Astrocyte (in vitro differentiated cells and primary cell): ENCODE results near the gene MOGAT3. TPM values are rescaled to one million over a fixed set of nuclear protein-coding genes. Genes with fewer than 3 reads are reported as not detected.

Experiments used
- DNase-seq: peaks from one replicate; pipeline ENCODE4 v3.0.0-alpha.2; 2010; ENCODE audit warnings: low read depth
- FAIRE-seq: peaks from 2 replicates; lab custom pipeline; 2011; peaks lifted over from hg19 to GRCh38; lab: Jason Lieb, UNC
- H2AFZ ChIP-seq: 2 replicates; pipeline ENCODE4 v1.6.0; 2012; ENCODE audit warnings: low read depth, low read length, inconsistent platforms
- H3K27ac ChIP-seq: 2 replicates; pipeline ENCODE4 v1.5.1; 2011; ENCODE audit warnings: low read depth, low read length, inconsistent platforms
- H3K27me3 ChIP-seq: 2 replicates; pipeline ENCODE4 v1.6.0; 2011; ENCODE audit warnings: low read length, inconsistent platforms; ENCODE audit not compliant: insufficient read depth
- H3K36me3 ChIP-seq: 2 replicates; pipeline ENCODE4 v1.5.1; 2011; ENCODE audit warnings: low read length, inconsistent platforms; ENCODE audit not compliant: insufficient read depth
- H3K4me1 ChIP-seq: 2 replicates; pipeline ENCODE4 v1.5.1; 2011; ENCODE audit warnings: low read length, inconsistent platforms; ENCODE audit not compliant: insufficient read depth
- H3K4me2 ChIP-seq: 2 replicates; pipeline ENCODE4 v1.6.0; 2012; ENCODE audit warnings: low read length, inconsistent platforms
- H3K4me3 ChIP-seq: 2 replicates; pipeline ENCODE4 v1.5.1; 2011; ENCODE audit warnings: low read depth, mild to moderate bottlenecking, low read length, inconsistent platforms; ENCODE audit not compliant: insufficient read depth
- H3K79me2 ChIP-seq: 2 replicates; pipeline ENCODE4 v1.6.0; 2012; ENCODE audit warnings: mild to moderate bottlenecking, low read length, inconsistent platforms; ENCODE audit not compliant: insufficient read depth
- H3K9ac ChIP-seq: 2 replicates; pipeline ENCODE4 v1.6.0; 2012; ENCODE audit warnings: mild to moderate bottlenecking, low read length, inconsistent platforms
- H3K9me3 ChIP-seq: 2 replicates; pipeline ENCODE4 v1.5.1; 2012; ENCODE audit warnings: low read depth, mild to moderate bottlenecking, low read length, inconsistent platforms; ENCODE audit not compliant: insufficient read depth
- H4K20me1 ChIP-seq: 2 replicates; pipeline ENCODE4 v1.6.0; 2012; ENCODE audit warnings: low read length, inconsistent platforms; ENCODE audit not compliant: insufficient read depth
- H3K27ac Mint-ChIP-seq: one replicate; pipeline ENCODE4 v1.8.0; 2021; ENCODE audit warnings: mild to moderate bottlenecking, mixed read lengths; ENCODE audit not compliant: unreplicated experiment
- H3K27me3 Mint-ChIP-seq: one replicate; pipeline ENCODE4 v1.8.0; 2021; ENCODE audit warnings: low read depth, mixed read lengths; ENCODE audit not compliant: unreplicated experiment
- H3K36me3 Mint-ChIP-seq: one replicate; pipeline ENCODE4 v1.8.0; 2021; ENCODE audit warnings: low read depth, mixed read lengths; ENCODE audit not compliant: unreplicated experiment
- H3K4me1 Mint-ChIP-seq: one replicate; pipeline ENCODE4 v1.8.0; 2021; ENCODE audit warnings: low read depth, mixed read lengths; ENCODE audit not compliant: unreplicated experiment
- H3K4me3 Mint-ChIP-seq: one replicate; pipeline ENCODE4 v1.8.0; 2021; ENCODE audit warnings: mild to moderate bottlenecking, moderate library complexity, mixed read lengths; ENCODE audit not compliant: unreplicated experiment
- H3K9me3 Mint-ChIP-seq: one replicate; pipeline ENCODE4 v1.8.0; 2021; ENCODE audit warnings: mild to moderate bottlenecking, mixed read lengths; ENCODE audit not compliant: unreplicated experiment
- CTCF ChIP-seq: IDR thresholded peaks from 2 replicates; pipeline ENCODE4 v1.5.1; 2011; ENCODE audit warnings: low read depth, mild to moderate bottlenecking, inconsistent platforms, low read length, moderate library complexity; ENCODE audit not compliant: insufficient read depth
- EZH2 ChIP-seq: IDR thresholded peaks from 2 replicates; pipeline ENCODE4 v1.6.1; 2012; ENCODE audit warnings: mild to moderate bottlenecking, low read length, inconsistent platforms; ENCODE audit not compliant: insufficient read depth
- total RNA-seq: library from RNA; stranded (reverse); gene quantifications from 2 replicates; pipeline ENCODE4 v1.2.1, GENCODE V29; 2021

The MOGAT3 gene
- total RNA-seq, 1 donor from 2014 or later: not detected

GRCh38 chr7:101171442-101171837 is 29.4 kb downstream of the MOGAT3 start:
- Histone ChIP-seq H3K9me3 (peaks cover 6% of the 10 kb centered on the region), H3K9ac (no peak overlapping the region), H3K27me3 (peaks cover 64% of the 10 kb centered on the region), H3K4me1 (peaks cover 54% of the 10 kb centered on the region), H3K36me3 (no peaks in the 10 kb centered on the region), H3K4me3 (no peak overlapping the region), H3K4me2 (no peak overlapping the region), H4K20me1 (peaks cover 10% of the 10 kb centered on the region), H3K27ac (no peak overlapping the region), H3K79me2 (no peaks in the 10 kb centered on the region), H2AFZ (no peak overlapping the region)
- Mint-ChIP-seq H3K27me3 (peaks cover 53% of the 10 kb centered on the region), H3K4me3 (peak overlapping the region; percentile 40), H3K4me1 (peaks cover 40% of the 10 kb centered on the region), H3K9me3 (peaks cover 11% of the 10 kb centered on the region), H3K36me3 (no peaks in the 10 kb centered on the region), H3K27ac (peak overlapping the region; percentile 66)
- DNase-seq: no peak
- TF ChIP-seq CTCF: no peak
- no peak for TF ChIP-seq EZH2
- FAIRE-seq: no peak

- no peaks in the 10 kb centered on the region for H3K36me3 Mint-ChIP-seq
- H3K9me3 Mint-ChIP-seq: peaks cover 11% of the 10 kb centered on the region
- H3K27me3 Mint-ChIP-seq: peaks cover 48% of the 10 kb centered on the region
- DNase-seq (no peak), FAIRE-seq (no peak)
- TF ChIP-seq EZH2: no peak
- H3K4me3 ChIP-seq: no peak overlapping the region
- no peak overlapping the region for H3K4me2 ChIP-seq
- no peak overlapping the region for H3K27ac ChIP-seq
- peaks cover 45% of the 10 kb centered on the region for H3K4me1 Mint-ChIP-seq
- H3K4me1 ChIP-seq: peaks cover 58% of the 10 kb centered on the region
- H3K27ac Mint-ChIP-seq: peak overlapping the region; percentile 66
- H4K20me1 ChIP-seq: peaks cover 10% of the 10 kb centered on the region
- no peak overlapping the region for H2AFZ ChIP-seq
- H3K36me3 ChIP-seq: no peaks in the 10 kb centered on the region
- peaks cover 6% of the 10 kb centered on the region for H3K9me3 ChIP-seq
- H3K9ac ChIP-seq: no peak overlapping the region
- H3K4me3 Mint-ChIP-seq: peak overlapping the region; percentile 57
- H3K27me3 ChIP-seq: peaks cover 62% of the 10 kb centered on the region
- H3K79me2 ChIP-seq: no peaks in the 10 kb centered on the region
Measured at GRCh38 chr7:101170617-101171441, 30.0 kb downstream of the MOGAT3 start.

- peak overlapping the region; percentile 72 for H3K4me3 Mint-ChIP-seq
- Histone ChIP-seq H3K4me1 (peaks cover 64% of the 10 kb centered on the region), H3K9me3 (peaks cover 6% of the 10 kb centered on the region), H3K4me3 (peak overlapping the region; percentile 37), H2AFZ (peak overlapping the region; percentile 18), H3K9ac (peak overlapping the region; percentile 7), H3K36me3 (no peaks in the 10 kb centered on the region), H3K79me2 (no peaks in the 10 kb centered on the region), H4K20me1 (peaks cover 13% of the 10 kb centered on the region), H3K27me3 (peaks cover 56% of the 10 kb centered on the region), H3K4me2 (peak overlapping the region; percentile 80), H3K27ac (no peak overlapping the region)
- FAIRE-seq (no peak), DNase-seq (no peak)
- peaks cover 40% of the 10 kb centered on the region for H3K27me3 Mint-ChIP-seq
- peaks cover 11% of the 10 kb centered on the region for H3K9me3 Mint-ChIP-seq
- no peaks in the 10 kb centered on the region for H3K36me3 Mint-ChIP-seq
- H3K27ac Mint-ChIP-seq: no peak overlapping the region
- peaks cover 48% of the 10 kb centered on the region for H3K4me1 Mint-ChIP-seq
- TF ChIP-seq EZH2 (peak; percentile 55), CTCF (peak; percentile 72)
Measured at GRCh38 chr7:101169838-101170551, 30.8 kb downstream of the MOGAT3 start.
